SIG-M5 (cell line): ENCODE measurements around the gene RPSA.
"Not testable (repeated sequence)": the region's sequence is repeated elsewhere in the genome, so short reads cannot be mapped to it uniquely, and the experiment has no call there.

Experiments
- DNase-seq: peaks from one replicate; lab custom pipeline; 2025; lab: John Stamatoyannopoulos, UW

The RPSA gene

GRCh38 chr3:39456159-39456558 is 49.6 kb downstream of the RPSA start:
- no peak for DNase-seq

DNA sequence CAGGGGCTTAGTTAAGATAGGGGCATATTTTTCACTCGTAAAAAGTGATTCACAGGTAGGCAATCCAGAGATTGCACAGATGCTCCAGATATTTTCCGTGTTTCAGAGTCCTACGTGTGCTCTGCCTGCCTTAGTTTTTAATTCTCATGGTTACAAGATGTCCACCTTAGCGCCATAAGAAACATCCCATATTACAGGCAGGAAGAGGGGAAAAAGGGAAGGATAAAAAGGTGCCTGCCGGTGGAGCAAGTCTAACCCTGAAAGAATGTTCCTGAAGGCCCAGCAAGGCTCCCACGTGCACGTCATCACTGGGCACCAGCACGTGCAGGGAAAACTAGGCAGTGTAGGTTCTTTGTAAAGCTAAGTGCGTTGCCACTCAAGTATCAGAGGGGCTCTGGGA is 50.8 kb downstream of the RPSA start:
- no peak for DNase-seq

GRCh38 chr3:39458579-39458978 is 52.1 kb downstream of the RPSA start:
- DNase-seq: not testable (repeated sequence)

GRCh38 chr3:39460677-39461076 is 54.2 kb downstream of the RPSA start:
- no peak for DNase-seq
